ENCODE measurements around the gene GNA12. TPM values are rescaled to one million over a fixed set of nuclear protein-coding genes. Genes with fewer than 3 reads are reported as not detected.

The GNA12 gene
- total RNA-seq, 1 donor from 2014 or later, result 34.7 TPM

DNA sequence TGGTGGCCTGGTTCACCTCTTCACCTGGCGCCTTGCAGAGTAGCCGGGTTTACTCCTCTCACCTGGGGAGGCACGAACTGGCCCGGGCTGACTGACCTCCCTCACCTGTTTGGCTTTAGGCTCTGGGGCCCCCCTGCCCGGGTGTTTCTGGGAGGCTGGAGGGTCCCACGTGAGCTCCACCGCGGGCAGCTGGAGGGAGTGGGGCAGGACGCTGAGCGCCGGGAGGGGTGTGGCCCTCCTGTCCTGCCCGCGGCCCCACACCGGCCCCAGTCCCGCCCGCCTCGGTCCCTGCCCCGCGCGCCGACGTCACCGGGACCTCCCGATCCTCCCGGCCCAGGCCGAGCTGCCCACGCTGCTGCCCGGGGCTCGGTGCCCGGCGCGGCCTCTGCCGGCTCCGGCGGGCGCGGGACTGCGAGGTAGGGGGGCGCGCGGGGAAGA lies 156.2 kb downstream of the GNA12 start, which contains the start of gene AMZ1:
Gene AMZ1 (plus strand): TSS at position 322 of the 438 bp plus-strand sequence. CDS start 12,250 bp downstream, outside the sequence.
- DNase-seq (ENCODE audit: low spot score), result peak; percentile 49
- H3K4me3 ChIP-seq, result peak within 1 kb of the TSS; percentile 58
- no peak within 1 kb of the TSS for H3K27ac Mint-ChIP-seq

DNA sequence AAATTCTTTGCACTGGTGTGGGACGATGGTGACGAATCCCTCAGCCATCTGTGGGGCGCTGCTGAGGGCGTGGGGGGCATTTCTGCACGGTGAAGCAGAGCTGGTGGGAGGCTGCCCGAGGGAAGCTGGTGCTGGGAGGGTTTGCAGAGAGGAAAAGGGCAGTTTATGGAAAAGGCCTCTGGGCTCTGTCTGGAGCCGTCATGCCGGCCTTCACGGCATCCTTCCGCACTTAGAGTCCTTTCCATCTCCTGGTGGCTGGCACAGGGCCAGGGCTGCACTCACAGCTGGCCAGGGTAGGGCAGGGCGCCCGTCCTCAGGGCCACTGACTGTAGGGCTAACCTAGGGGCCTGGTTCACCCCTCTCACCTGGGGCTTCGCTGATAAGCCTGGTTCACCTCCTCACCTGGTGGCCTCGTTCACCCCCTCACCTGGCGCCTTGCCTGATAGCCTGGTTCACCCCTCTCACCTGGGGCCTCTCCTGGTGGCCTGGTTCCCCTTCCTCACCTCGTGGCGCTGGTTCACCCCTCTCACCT lies 156.7 kb downstream of the GNA12 start:
- Mint-ChIP-seq H3K27ac (no peak overlapping the region), H3K9me3 (peaks cover 2% of the 10 kb centered on the region), H3K36me3 (no peaks in the 10 kb centered on the region), H3K4me3 (peak overlapping the region; percentile 59), H3K4me1 (peaks cover 8% of the 10 kb centered on the region), H3K27me3 (ENCODE audit: insufficient read depth, low read depth) (peaks cover 44% of the 10 kb centered on the region)
- no peaks in the 10 kb centered on the region for H3K36me3 ChIP-seq
- peak overlapping the region; percentile 58 for H3K4me3 ChIP-seq
- peaks cover 50% of the 10 kb centered on the region for H3K27me3 ChIP-seq
- H3K9me3 ChIP-seq (ENCODE audit: low read depth), result no peaks in the 10 kb centered on the region
- peaks cover 7% of the 10 kb centered on the region for H3K4me1 ChIP-seq
- H3K9ac ChIP-seq, result no peak overlapping the region
- H3K27ac ChIP-seq, result no peak overlapping the region
- no peak overlapping the region for H2AFZ ChIP-seq (replicated peaks)
- peaks cover 9% of the 10 kb centered on the region for H3F3A ChIP-seq (ENCODE audit: low read depth)
- TF ChIP-seq EZH2phosphoT487 (IDR thresholded peaks at IDR 0.05) (no peak), EZH2 (IDR thresholded peaks at IDR 0.05) (no peak)
- TF ChIP-seq, protein P1, sequence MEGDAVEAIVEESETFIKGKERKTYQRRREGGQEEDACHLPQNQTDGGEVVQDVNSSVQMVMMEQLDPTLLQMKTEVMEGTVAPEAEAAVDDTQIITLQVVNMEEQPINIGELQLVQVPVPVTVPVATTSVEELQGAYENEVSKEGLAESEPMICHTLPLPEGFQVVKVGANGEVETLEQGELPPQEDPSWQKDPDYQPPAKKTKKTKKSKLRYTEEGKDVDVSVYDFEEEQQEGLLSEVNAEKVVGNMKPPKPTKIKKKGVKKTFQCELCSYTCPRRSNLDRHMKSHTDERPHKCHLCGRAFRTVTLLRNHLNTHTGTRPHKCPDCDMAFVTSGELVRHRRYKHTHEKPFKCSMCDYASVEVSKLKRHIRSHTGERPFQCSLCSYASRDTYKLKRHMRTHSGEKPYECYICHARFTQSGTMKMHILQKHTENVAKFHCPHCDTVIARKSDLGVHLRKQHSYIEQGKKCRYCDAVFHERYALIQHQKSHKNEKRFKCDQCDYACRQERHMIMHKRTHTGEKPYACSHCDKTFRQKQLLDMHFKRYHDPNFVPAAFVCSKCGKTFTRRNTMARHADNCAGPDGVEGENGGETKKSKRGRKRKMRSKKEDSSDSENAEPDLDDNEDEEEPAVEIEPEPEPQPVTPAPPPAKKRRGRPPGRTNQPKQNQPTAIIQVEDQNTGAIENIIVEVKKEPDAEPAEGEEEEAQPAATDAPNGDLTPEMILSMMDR (IDR thresholded peaks at IDR 0.05), result no peak
- no peak for DNase-seq (ENCODE audit: low spot score)
- peaks cover 8% of the 10 kb centered on the region for H4K20me1 ChIP-seq (ENCODE audit: low read depth)
- peak overlapping the region; percentile 85 for H3K4me2 ChIP-seq
- H3K79me2 ChIP-seq (ENCODE audit: low read depth), result no peaks in the 10 kb centered on the region

More for the DNA sequence above, 156.2 kb downstream of the GNA12 start, which contains the start of gene AMZ1:
- Mint-ChIP-seq H3K4me3 (peak within 1 kb of the TSS; percentile 67), H3K9me3 (peaks cover 2% of the 10 kb centered on the region), H3K27me3 (ENCODE audit: insufficient read depth, low read depth) (peaks cover 47% of the 10 kb centered on the region), H3K4me1 (peaks cover 8% of the 10 kb centered on the region), H3K36me3 (no peaks in the 10 kb centered on the region)
- no peak within 1 kb of the TSS for H3K9ac ChIP-seq
- peak within 1 kb of the TSS; percentile 85 for H3K4me2 ChIP-seq
- no peak within 1 kb of the TSS for H3K27ac ChIP-seq
- no peaks in the 10 kb centered on the region for H3K9me3 ChIP-seq (ENCODE audit: low read depth)
- H4K20me1 ChIP-seq (ENCODE audit: low read depth), result peaks cover 8% of the 10 kb centered on the region
- TF ChIP-seq, protein P1 (IDR thresholded peaks at IDR 0.05), result no peak
- TF ChIP-seq EZH2 (IDR thresholded peaks at IDR 0.05) (no peak), EZH2phosphoT487 (IDR thresholded peaks at IDR 0.05) (no peak)
- peaks cover 7% of the 10 kb centered on the region for H3K4me1 ChIP-seq
- H3K36me3 ChIP-seq, result no peaks in the 10 kb centered on the region
- peak within 1 kb of the TSS; percentile 61 for H2AFZ ChIP-seq (replicated peaks)
- H3K27me3 ChIP-seq, result peaks cover 50% of the 10 kb centered on the region
- no peaks in the 10 kb centered on the region for H3K79me2 ChIP-seq (ENCODE audit: low read depth)
- H3F3A ChIP-seq (ENCODE audit: low read depth), result peaks cover 9% of the 10 kb centered on the region

DNA sequence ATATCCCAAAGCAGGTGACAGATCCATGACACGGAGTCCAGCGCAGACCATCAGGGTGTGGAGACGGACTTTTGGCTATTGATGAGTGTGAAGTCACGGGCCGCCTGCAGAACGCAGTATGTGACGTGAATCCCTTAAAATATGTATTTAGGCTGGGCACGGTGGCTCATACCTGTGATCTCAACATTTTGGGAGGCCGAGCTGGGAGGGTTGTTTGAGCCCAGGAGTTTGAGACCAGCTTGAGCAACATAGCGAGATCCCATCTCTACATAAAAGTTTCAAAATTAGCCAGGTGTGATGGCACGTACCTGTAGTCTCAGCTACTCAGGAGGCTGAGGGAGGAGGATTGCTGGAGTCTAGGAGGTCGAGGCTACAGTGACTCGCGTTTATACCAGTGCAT lies 158.0 kb downstream of the GNA12 start:
- Histone ChIP-seq H3K4me1 (peaks cover 7% of the 10 kb centered on the region), H3F3A (ENCODE audit: low read depth) (peaks cover 9% of the 10 kb centered on the region), H3K4me2 (no peak overlapping the region), H4K20me1 (ENCODE audit: low read depth) (peaks cover 8% of the 10 kb centered on the region), H2AFZ (replicated peaks) (no peak overlapping the region), H3K9ac (no peak overlapping the region), H3K79me2 (ENCODE audit: low read depth) (no peaks in the 10 kb centered on the region), H3K4me3 (no peak overlapping the region), H3K36me3 (no peaks in the 10 kb centered on the region), H3K9me3 (ENCODE audit: low read depth) (no peaks in the 10 kb centered on the region), H3K27me3 (peaks cover 50% of the 10 kb centered on the region), H3K27ac (no peak overlapping the region)
- Mint-ChIP-seq H3K9me3 (peaks cover 2% of the 10 kb centered on the region), H3K4me3 (no peak overlapping the region), H3K27ac (no peak overlapping the region), H3K27me3 (ENCODE audit: insufficient read depth, low read depth) (peaks cover 42% of the 10 kb centered on the region), H3K36me3 (no peaks in the 10 kb centered on the region), H3K4me1 (peaks cover 12% of the 10 kb centered on the region)
- DNase-seq (ENCODE audit: low spot score), result no peak
- TF ChIP-seq, protein P1 (IDR thresholded peaks at IDR 0.05), result no peak
- TF ChIP-seq EZH2 (IDR thresholded peaks at IDR 0.05), result no peak
- no peak for TF ChIP-seq EZH2phosphoT487 (IDR thresholded peaks at IDR 0.05)

All from neural progenitor cell (in vitro differentiated cells).